Measurements from ENCODE around the gene SERPINA3.

Gene SERPINA3

GRCh38 chr14:94611179-94611578 is 1.0 kb upstream of the SERPINA3 start:
- Histone ChIP-seq H3K9me3 (ENCODE audit: control insufficient read depth in 2 of 2, low read length in 2 of 2) (no peaks in the 10 kb centered on the region), H3K9ac (ENCODE audit: low read depth in 1 of 2, low read length in 2 of 2) (no peak overlapping the region), H3K27ac (ENCODE audit: low read depth in 2 of 2, low read length in 2 of 2) (no peak overlapping the region), H3K4me1 (ENCODE audit: control insufficient read depth in 2 of 2, insufficient read depth in 2 of 2, low read length in 2 of 2) (no peaks in the 10 kb centered on the region), H3K27me3 (ENCODE audit: control insufficient read depth in 2 of 2, insufficient read depth in 2 of 2, low read length in 2 of 2) (no peaks in the 10 kb centered on the region), H3K36me3 (ENCODE audit: control insufficient read depth in 2 of 2, insufficient read depth in 2 of 2, low read length in 2 of 2) (no peaks in the 10 kb centered on the region), H3K4me3 (ENCODE audit: low read length in 2 of 2) (no peak overlapping the region)

- Histone ChIP-seq H3K9me3 (ENCODE audit: control insufficient read depth in 2 of 2, low read length in 2 of 2) (peaks cover 0 to 4% of the 10 kb centered on the region in 2 donors), H3K4me1 (ENCODE audit: control insufficient read depth in 2 of 2, insufficient read depth in 2 of 2, low read length in 2 of 2) (no peaks in the 10 kb centered on the region), H3K27me3 (ENCODE audit: control insufficient read depth in 2 of 2, insufficient read depth in 2 of 2, low read length in 2 of 2) (no peaks in the 10 kb centered on the region), H3K4me3 (ENCODE audit: low read length in 2 of 2) (no peak overlapping the region), H3K36me3 (ENCODE audit: control insufficient read depth in 2 of 2, insufficient read depth in 2 of 2, low read length in 2 of 2) (no peaks in the 10 kb centered on the region), H3K27ac (ENCODE audit: low read depth in 2 of 2, low read length in 2 of 2) (no peak overlapping the region), H3K9ac (ENCODE audit: low read depth in 1 of 2, low read length in 2 of 2) (no peak overlapping the region)
Measured at GRCh38 chr14:94612580-94613554, 676 bp downstream of the SERPINA3 start.

GRCh38 chr14:94613720-94614644 is 1.8 kb downstream of the SERPINA3 start:
- Histone ChIP-seq H3K27ac (ENCODE audit: low read depth in 2 of 2, low read length in 2 of 2) (no peak overlapping the region), H3K36me3 (ENCODE audit: control insufficient read depth in 2 of 2, insufficient read depth in 2 of 2, low read length in 2 of 2) (no peaks in the 10 kb centered on the region), H3K9ac (ENCODE audit: low read depth in 1 of 2, low read length in 2 of 2) (no peak overlapping the region), H3K4me1 (ENCODE audit: control insufficient read depth in 2 of 2, insufficient read depth in 2 of 2, low read length in 2 of 2) (no peaks in the 10 kb centered on the region), H3K9me3 (ENCODE audit: control insufficient read depth in 2 of 2, low read length in 2 of 2) (peaks cover 0 to 4% of the 10 kb centered on the region in 2 donors), H3K4me3 (ENCODE audit: low read length in 2 of 2) (no peak overlapping the region), H3K27me3 (ENCODE audit: control insufficient read depth in 2 of 2, insufficient read depth in 2 of 2, low read length in 2 of 2) (no peaks in the 10 kb centered on the region)

GRCh38 chr14:94614802-94615201 is 2.6 kb downstream of the SERPINA3 start:
- Histone ChIP-seq H3K27ac (ENCODE audit: low read depth in 2 of 2, low read length in 2 of 2) (no peak overlapping the region), H3K4me3 (ENCODE audit: low read length in 2 of 2) (no peak overlapping the region), H3K9me3 (ENCODE audit: control insufficient read depth in 2 of 2, low read length in 2 of 2) (peaks cover 0 to 4% of the 10 kb centered on the region in 2 donors), H3K9ac (ENCODE audit: low read depth in 1 of 2, low read length in 2 of 2) (no peak overlapping the region), H3K36me3 (ENCODE audit: control insufficient read depth in 2 of 2, insufficient read depth in 2 of 2, low read length in 2 of 2) (no peaks in the 10 kb centered on the region), H3K4me1 (ENCODE audit: control insufficient read depth in 2 of 2, insufficient read depth in 2 of 2, low read length in 2 of 2) (no peaks in the 10 kb centered on the region), H3K27me3 (ENCODE audit: control insufficient read depth in 2 of 2, insufficient read depth in 2 of 2, low read length in 2 of 2) (no peaks in the 10 kb centered on the region)

GRCh38 chr14:94615254-94615653 is 3.1 kb downstream of the SERPINA3 start:
- no peak overlapping the region for H3K9ac ChIP-seq (ENCODE audit: low read depth in 1 of 2, low read length in 2 of 2)
- H3K9me3 ChIP-seq (ENCODE audit: control insufficient read depth in 2 of 2, low read length in 2 of 2), result peaks cover 0 to 4% of the 10 kb centered on the region in 2 donors
- no peak overlapping the region for H3K4me3 ChIP-seq (ENCODE audit: low read length in 2 of 2)
- no peaks in the 10 kb centered on the region for H3K27me3 ChIP-seq (ENCODE audit: control insufficient read depth in 2 of 2, insufficient read depth in 2 of 2, low read length in 2 of 2)
- no peaks in the 10 kb centered on the region for H3K36me3 ChIP-seq (ENCODE audit: control insufficient read depth in 2 of 2, insufficient read depth in 2 of 2, low read length in 2 of 2)
- H3K4me1 ChIP-seq (ENCODE audit: control insufficient read depth in 2 of 2, insufficient read depth in 2 of 2, low read length in 2 of 2), result no peaks in the 10 kb centered on the region
- no peak overlapping the region for H3K27ac ChIP-seq (ENCODE audit: low read depth in 2 of 2, low read length in 2 of 2)

- H3K4me3 ChIP-seq (ENCODE audit: low read length in 2 of 2), result no peak overlapping the region
- no peak overlapping the region for H3K27ac ChIP-seq (ENCODE audit: low read depth in 2 of 2, low read length in 2 of 2)
- H3K9me3 ChIP-seq (ENCODE audit: control insufficient read depth in 2 of 2, low read length in 2 of 2), result peaks cover 0 to 4% of the 10 kb centered on the region in 2 donors
- H3K4me1 ChIP-seq (ENCODE audit: control insufficient read depth in 2 of 2, insufficient read depth in 2 of 2, low read length in 2 of 2), result no peaks in the 10 kb centered on the region
- no peaks in the 10 kb centered on the region for H3K27me3 ChIP-seq (ENCODE audit: control insufficient read depth in 2 of 2, insufficient read depth in 2 of 2, low read length in 2 of 2)
- no peak overlapping the region for H3K9ac ChIP-seq (ENCODE audit: low read depth in 1 of 2, low read length in 2 of 2)
- no peaks in the 10 kb centered on the region for H3K36me3 ChIP-seq (ENCODE audit: control insufficient read depth in 2 of 2, insufficient read depth in 2 of 2, low read length in 2 of 2)
Measured at GRCh38 chr14:94615823-94616570, 3.8 kb downstream of the SERPINA3 start.

GRCh38 chr14:94617366-94617941 is 5.3 kb downstream of the SERPINA3 start:
- Histone ChIP-seq H3K36me3 (ENCODE audit: control insufficient read depth in 2 of 2, insufficient read depth in 2 of 2, low read length in 2 of 2) (no peaks in the 10 kb centered on the region), H3K27me3 (ENCODE audit: control insufficient read depth in 2 of 2, insufficient read depth in 2 of 2, low read length in 2 of 2) (no peaks in the 10 kb centered on the region), H3K27ac (ENCODE audit: low read depth in 2 of 2, low read length in 2 of 2) (no peak overlapping the region), H3K4me1 (ENCODE audit: control insufficient read depth in 2 of 2, insufficient read depth in 2 of 2, low read length in 2 of 2) (no peaks in the 10 kb centered on the region), H3K9me3 (ENCODE audit: control insufficient read depth in 2 of 2, low read length in 2 of 2) (peaks cover 0 to 4% of the 10 kb centered on the region in 2 donors), H3K4me3 (ENCODE audit: low read length in 2 of 2) (no peak overlapping the region), H3K9ac (ENCODE audit: low read depth in 1 of 2, low read length in 2 of 2) (no peak overlapping the region)

- H3K4me1 ChIP-seq (ENCODE audit: control insufficient read depth in 2 of 2, insufficient read depth in 2 of 2, low read length in 2 of 2), result no peaks in the 10 kb centered on the region
- no peak overlapping the region for H3K9ac ChIP-seq (ENCODE audit: low read depth in 1 of 2, low read length in 2 of 2)
- peaks cover 0 to 4% of the 10 kb centered on the region in 2 donors for H3K9me3 ChIP-seq (ENCODE audit: control insufficient read depth in 2 of 2, low read length in 2 of 2)
- H3K27ac ChIP-seq (ENCODE audit: low read depth in 2 of 2, low read length in 2 of 2), result no peak overlapping the region
- H3K4me3 ChIP-seq (ENCODE audit: low read length in 2 of 2), result no peak overlapping the region
- no peaks in the 10 kb centered on the region for H3K36me3 ChIP-seq (ENCODE audit: control insufficient read depth in 2 of 2, insufficient read depth in 2 of 2, low read length in 2 of 2)
- no peaks in the 10 kb centered on the region for H3K27me3 ChIP-seq (ENCODE audit: control insufficient read depth in 2 of 2, insufficient read depth in 2 of 2, low read length in 2 of 2)
Measured at GRCh38 chr14:94617988-94618822, 6.0 kb downstream of the SERPINA3 start.

GRCh38 chr14:94619297-94619696 is 7.1 kb downstream of the SERPINA3 start:
- no peak overlapping the region for H3K27ac ChIP-seq (ENCODE audit: low read depth in 2 of 2, low read length in 2 of 2)
- H3K4me1 ChIP-seq (ENCODE audit: control insufficient read depth in 2 of 2, insufficient read depth in 2 of 2, low read length in 2 of 2), result no peaks in the 10 kb centered on the region
- H3K9ac ChIP-seq (ENCODE audit: low read depth in 1 of 2, low read length in 2 of 2), result no peak overlapping the region
- no peak overlapping the region for H3K4me3 ChIP-seq (ENCODE audit: low read length in 2 of 2)
- no peaks in the 10 kb centered on the region for H3K36me3 ChIP-seq (ENCODE audit: control insufficient read depth in 2 of 2, insufficient read depth in 2 of 2, low read length in 2 of 2)
- H3K9me3 ChIP-seq (ENCODE audit: control insufficient read depth in 2 of 2, low read length in 2 of 2), result peaks cover 0 to 4% of the 10 kb centered on the region in 2 donors
- no peaks in the 10 kb centered on the region for H3K27me3 ChIP-seq (ENCODE audit: control insufficient read depth in 2 of 2, insufficient read depth in 2 of 2, low read length in 2 of 2)

All from mucosa of rectum (tissue), 2 donors.